22Rv1 (cell line): ENCODE measurements around the gene ACER1.

Experiments
- CTCF ChIP-seq: fragments of 450-650 bp; IDR thresholded peaks from 2 replicates; pipeline ENCODE4 v1.5.1; 2017; ENCODE audit warnings: mild to moderate bottlenecking
- ZFX ChIP-seq: fragments of 450-650 bp; IDR thresholded peaks from 2 replicates; pipeline ENCODE4 v1.6.1; 2017; ENCODE audit warnings: antibody characterized with exemption, borderline replicate concordance

GRCh38 chr19:6324757-6325156, 8.7 kb downstream of the ACER1 start:
- no peak for TF ChIP-seq CTCF
- no peak for TF ChIP-seq ZFX
